Activated T-helper 1 cell treated with anti-CD3 and anti-CD28 coated beads, Interleukin-12 subunit alpha, Interleukin-12 subunit beta, Interleukin-2, Interleukin-4 antibody, amounts not matched to agents 30 ng/mL and 10 ng/mL and 1 ng/mL, durations not matched to agents 14 hours and 24 hours and 36 hours (primary cell): ENCODE measurements around the gene TMEM244. TPM values are rescaled to one million over a fixed set of nuclear protein-coding genes. Genes with fewer than 3 reads are reported as not detected.

Experiments used
- DNase-seq: peaks from one replicate; pipeline ENCODE4 v3.0.0; 2021; ENCODE audit warnings: low spot score
- H3K27ac Mint-ChIP-seq: one replicate; pipeline ENCODE4 v1.8.0; 2021; ENCODE audit warnings: mild to moderate bottlenecking, mixed read lengths
- H3K27me3 Mint-ChIP-seq: one replicate; pipeline ENCODE4 v1.8.0; 2022; ENCODE audit warnings: mild to moderate bottlenecking, moderate library complexity, mixed read lengths; ENCODE audit not compliant: insufficient read depth
- H3K36me3 Mint-ChIP-seq: one replicate; pipeline ENCODE4 v1.8.0; 2021; ENCODE audit warnings: low read depth, mixed read lengths
- H3K4me1 Mint-ChIP-seq: one replicate; pipeline ENCODE4 v1.8.0; 2021; ENCODE audit warnings: low read depth, mixed read lengths
- H3K4me3 Mint-ChIP-seq: one replicate; pipeline ENCODE4 v1.8.0; 2021; ENCODE audit warnings: mild to moderate bottlenecking, moderate library complexity, mixed read lengths
- H3K9me3 Mint-ChIP-seq: one replicate; pipeline ENCODE4 v1.8.0; 2021; ENCODE audit warnings: mixed read lengths
- intact Hi-C: fragments of 100-400 bp; cut with micrococcal nuclease; formaldehyde crosslinking; loops from one replicate; pipeline ENCODE4 v1.15.1; 2024
- total RNA-seq: library from RNA; stranded (reverse); gene quantifications from 2 replicates; pipeline ENCODE4 v1.2.3, GENCODE V29; 2022

The TMEM244 gene
- total RNA-seq, 1 donor from 2014 or later: not detected

- H3K4me1 Mint-ChIP-seq: no peaks in the 10 kb centered on the region
- intact Hi-C loops: no loop called here
- H3K4me3 Mint-ChIP-seq: no peak overlapping the region
- H3K36me3 Mint-ChIP-seq: no peaks in the 10 kb centered on the region
- peaks cover 11% of the 10 kb centered on the region for H3K27me3 Mint-ChIP-seq
- H3K9me3 Mint-ChIP-seq: no peaks in the 10 kb centered on the region
- no peak overlapping the region for H3K27ac Mint-ChIP-seq
- DNase-seq: no peak
These were observed 73.3 kb downstream of the TMEM244 start for GRCh38 chr6:129787816-129788215.

- no peak overlapping the region for H3K27ac Mint-ChIP-seq
- no peak for DNase-seq
- no peaks in the 10 kb centered on the region for H3K36me3 Mint-ChIP-seq
- H3K4me3 Mint-ChIP-seq: no peak overlapping the region
- H3K4me1 Mint-ChIP-seq: no peaks in the 10 kb centered on the region
- H3K27me3 Mint-ChIP-seq: peaks cover 11% of the 10 kb centered on the region
- no peaks in the 10 kb centered on the region for H3K9me3 Mint-ChIP-seq
- intact Hi-C loops: no loop called here
These were observed 74.6 kb downstream of the TMEM244 start for GRCh38 chr6:129786548-129786947.

GRCh38 chr6:129785756-129786135 is 75.4 kb downstream of the TMEM244 start:
- intact Hi-C loops: no loop called here
- Mint-ChIP-seq H3K9me3 (no peaks in the 10 kb centered on the region), H3K27me3 (peaks cover 13% of the 10 kb centered on the region), H3K27ac (no peak overlapping the region), H3K4me1 (no peaks in the 10 kb centered on the region), H3K4me3 (no peak overlapping the region), H3K36me3 (no peaks in the 10 kb centered on the region)
- DNase-seq: no peak

GRCh38 chr6:129785047-129785755 is 75.9 kb downstream of the TMEM244 start:
- no peak for DNase-seq
- no peak overlapping the region for H3K4me3 Mint-ChIP-seq

More at GRCh38 chr6:129785047-129785755, 75.9 kb downstream of the TMEM244 start:
- intact Hi-C loops: no loop called here
- peaks cover 13% of the 10 kb centered on the region for H3K27me3 Mint-ChIP-seq
- H3K27ac Mint-ChIP-seq: no peak overlapping the region
- no peaks in the 10 kb centered on the region for H3K36me3 Mint-ChIP-seq
- H3K4me1 Mint-ChIP-seq: no peaks in the 10 kb centered on the region
- H3K9me3 Mint-ChIP-seq: no peaks in the 10 kb centered on the region

Other genes starting within 250 kb of the TMEM244 start
- 3.8 and 5.0 TPM in 2 replicates for gene ARHGAP18, start 151.1 kb downstream of the TMEM244 start, total RNA-seq
- 5.2 and 7.4 TPM in 2 replicates for gene L3MBTL3, start 157.3 kb upstream of the TMEM244 start, total RNA-seq